ENCODE data around the gene GATD1.

DNA sequence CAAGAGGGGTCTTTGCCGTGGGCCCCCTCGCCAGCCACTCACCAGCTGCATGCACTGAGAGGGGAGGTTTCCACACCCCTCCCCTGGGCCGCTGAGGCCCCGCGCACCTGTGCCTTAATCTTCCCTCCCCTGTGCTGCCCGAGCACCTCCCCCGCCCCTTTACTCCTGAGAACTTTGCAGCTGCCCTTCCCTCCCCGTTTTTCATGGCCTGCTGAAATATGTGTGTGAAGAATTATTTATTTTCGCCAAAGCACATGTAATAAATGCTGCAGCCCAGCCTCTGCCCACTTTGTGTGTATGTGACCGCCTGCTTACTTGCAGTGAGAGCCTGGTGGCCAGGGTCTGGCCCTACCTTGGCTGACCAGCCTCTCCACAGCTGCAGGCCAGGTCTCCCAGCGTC lies 47.7 kb upstream of the GATD1 start:
- TF ChIP-seq GATA2 (IDR thresholded peaks at IDR 0.05; ENCODE audit: low read depth, low read length) (no peak), GATA3 (IDR thresholded peaks at IDR 0.05; ENCODE audit: low read depth, low read length) (no peak)

Data from SH-SY5Y (cell line).